MCF 10A (cell line): ENCODE results near the gene LILRA5. TPM values are rescaled to one million over a fixed set of nuclear protein-coding genes. Genes with fewer than 3 reads are reported as not detected.

Experiments
- BruUV-seq: library from RNA; stranded (reverse); fragments of 400-500 nt; replicated peaks from 2 replicates; lab custom pipeline; 2021; lab: Mats Ljungman, UMichigan
- CTCF ChIA-PET: fragments of 300-600 bp; sonication (Branson Sonifier 250); formaldehyde crosslinking; extraction: SDS; loops from one replicate; lab custom pipeline; 2021; ENCODE audit warnings: antibody characterized with exemption, inconsistent platforms; lab: Yijun Ruan, JAX
- POLR2A ChIA-PET: fragments of 300-600, 350-650 bp; sonication (Branson Sonifier 250); formaldehyde crosslinking; extraction: SDS; loops from one replicate; lab custom pipeline; 2020; ENCODE audit warnings: antibody characterized with exemption, inconsistent platforms; lab: Yijun Ruan, JAX
- DNase-seq: peaks from one replicate; pipeline ENCODE4 v3.0.0-alpha.2; 2018; ENCODE audit not compliant: unreplicated experiment
- H3K27ac Mint-ChIP-seq: one replicate; pipeline ENCODE4 v1.8.0; 2022; ENCODE audit warnings: mild to moderate bottlenecking, low read depth, mixed read lengths; ENCODE audit not compliant: unreplicated experiment
- H3K27me3 Mint-ChIP-seq: one replicate; pipeline ENCODE4 v1.8.0; 2022; ENCODE audit warnings: mixed read lengths; ENCODE audit not compliant: insufficient read depth, unreplicated experiment
- H3K36me3 Mint-ChIP-seq: one replicate; pipeline ENCODE4 v1.8.0; 2022; ENCODE audit warnings: mild to moderate bottlenecking, moderate library complexity, mixed read lengths; ENCODE audit not compliant: insufficient read depth, unreplicated experiment
- H3K4me1 Mint-ChIP-seq: one replicate; pipeline ENCODE4 v1.8.0; 2022; ENCODE audit warnings: mixed read lengths; ENCODE audit not compliant: insufficient read depth, unreplicated experiment
- H3K4me3 Mint-ChIP-seq: one replicate; pipeline ENCODE4 v1.8.0; 2022; ENCODE audit warnings: mild to moderate bottlenecking, moderate library complexity, mixed read lengths; ENCODE audit not compliant: unreplicated experiment
- H3K9me3 Mint-ChIP-seq: one replicate; pipeline ENCODE4 v1.8.0; 2022; ENCODE audit warnings: mixed read lengths; ENCODE audit not compliant: unreplicated experiment
- CTCF ChIP-seq: fragments of 200-600 bp; IDR thresholded peaks from one replicate; pipeline ENCODE4 v1.8.0; 2022; ENCODE audit warnings: antibody characterized with exemption, mild to moderate bottlenecking; ENCODE audit not compliant: unreplicated experiment
- intact Hi-C: fragments of 100-400 bp; cut with micrococcal nuclease; formaldehyde crosslinking; loops from 2 replicates; pipeline ENCODE4 v1.14.1; 2022
- total RNA-seq: library from RNA; stranded (reverse); gene quantifications from 2 replicates; pipeline ENCODE4 v1.2.3, GENCODE V29; 2022

LILRA5 gene
- total RNA-seq, 1 experiment from 2014 or later: not detected

GRCh38 chr19:54319892-54320670, 7.1 kb upstream of the LILRA5 start:
- H3K4me1 Mint-ChIP-seq: no peaks in the 10 kb centered on the region
- CTCF ChIA-PET: interaction anchor here (0.5 to 2.1 kb wide), 3 partner anchors 71 to 883 kb away, joined by 3 to 9 read pairs (median 4); no protein-coding TSS in a partner anchor
- POLR2A ChIA-PET: no interaction called here
- H3K4me3 Mint-ChIP-seq: no peak overlapping the region
- no peaks in the 10 kb centered on the region for H3K9me3 Mint-ChIP-seq
- H3K27me3 Mint-ChIP-seq: peaks cover 47% of the 10 kb centered on the region
- TF ChIP-seq CTCF: no peak
- BruUV-seq: no TSS peak
- no peaks in the 10 kb centered on the region for H3K36me3 Mint-ChIP-seq
- no peak for DNase-seq
- intact Hi-C loops: no loop called here
- H3K27ac Mint-ChIP-seq: no peak overlapping the region

- H3K9me3 Mint-ChIP-seq: no peaks in the 10 kb centered on the region
- H3K4me1 Mint-ChIP-seq: no peaks in the 10 kb centered on the region
- intact Hi-C loops: no loop called here
- no TSS peak for BruUV-seq
- ChIA-PET POLR2A (no interaction called here), CTCF (no interaction called here)
- H3K36me3 Mint-ChIP-seq: no peaks in the 10 kb centered on the region
- no peak overlapping the region for H3K4me3 Mint-ChIP-seq
- H3K27me3 Mint-ChIP-seq: peaks cover 53% of the 10 kb centered on the region
- DNase-seq: no peak
- TF ChIP-seq CTCF: no peak
- H3K27ac Mint-ChIP-seq: no peak overlapping the region
These were observed 6.1 kb upstream of the LILRA5 start for GRCh38 chr19:54319049-54319448.

GRCh38 chr19:54317965-54318240, 4.9 kb upstream of the LILRA5 start:
- CTCF ChIA-PET: interaction anchor here (1.6 kb wide), 1 partner anchor 8 kb away, joined by 4 read pairs; no protein-coding TSS in a partner anchor
- intact Hi-C loops: no loop called here
- no peak for DNase-seq
- BruUV-seq: no TSS peak
- Mint-ChIP-seq H3K27me3 (peaks cover 65% of the 10 kb centered on the region), H3K9me3 (no peaks in the 10 kb centered on the region), H3K4me3 (no peak overlapping the region), H3K36me3 (no peaks in the 10 kb centered on the region), H3K4me1 (no peaks in the 10 kb centered on the region), H3K27ac (no peak overlapping the region)
- TF ChIP-seq CTCF: no peak
- POLR2A ChIA-PET: no interaction called here

- Mint-ChIP-seq H3K27me3 (peaks cover 70% of the 10 kb centered on the region), H3K9me3 (no peaks in the 10 kb centered on the region), H3K36me3 (no peaks in the 10 kb centered on the region), H3K27ac (no peak overlapping the region), H3K4me3 (no peak overlapping the region), H3K4me1 (no peaks in the 10 kb centered on the region)
- CTCF ChIA-PET: interaction anchor here (0.5 to 1.6 kb wide), 4 partner anchors 9 to 1355 kb away, joined by 3 to 4 read pairs (median 3); no protein-coding TSS in a partner anchor
- intact Hi-C loops: no loop called here
- DNase-seq: no peak
- POLR2A ChIA-PET: no interaction called here
- TF ChIP-seq CTCF: no peak
- no TSS peak for BruUV-seq
These were observed 4.4 kb upstream of the LILRA5 start for GRCh38 chr19:54317108-54317964.
